Naive thymus-derived CD8-positive, alpha-beta T cell (primary cell): ENCODE results near the gene MYO5A. TPM values are rescaled to one million over a fixed set of nuclear protein-coding genes. Genes with fewer than 3 reads are reported as not detected.
"Not testable (repeated sequence)": the region's sequence is repeated elsewhere in the genome, so short reads cannot be mapped to it uniquely, and the experiment has no call there.

ENCODE experiments used
- ATAC-seq, 2 donors: fragments of 150-1000 bp; cut with Tn5 transposase in 1 of 2; sonication (Bioruptor Pico), chemical (Tn5 transposase) in 1 of 2; 1 replicate in 1 of 2; 2 replicates in 1 of 2; pipeline ENCODE4 v1.10.0; 2021; ENCODE audit warnings: mild to moderate bottlenecking in 2 of 2, moderate library complexity in 2 of 2
- POLR2A ChIA-PET: fragments of 350-600 bp; sonication (Branson Sonifier 250); formaldehyde crosslinking; loops from one replicate; lab custom pipeline; 2021; ENCODE audit warnings: antibody characterized with exemption; lab: Charles Lee
- DNase-seq, 10 donors: peaks; one replicate each; pipeline versions ENCODE4 v3.0.0 to v3.0.0-alpha.2; 2020 to 2022
- H3K27ac Mint-ChIP-seq, 10 donors: one replicate each; pipeline ENCODE4 v1.8.0; 2020 to 2022; ENCODE audit warnings: mild to moderate bottlenecking in 10 of 10, mixed read lengths in 10 of 10, moderate library complexity in 4 of 10, inconsistent platforms in 1 of 10
- H3K27me3 Mint-ChIP-seq, 5 donors: one replicate each; pipeline ENCODE4 v1.8.0; 2021 to 2022; ENCODE audit warnings: mixed read lengths in 5 of 5
- H3K36me3 Mint-ChIP-seq, 3 donors: one replicate each; pipeline ENCODE4 v1.8.0; 2020 to 2022; ENCODE audit warnings: mixed read lengths in 3 of 3, mild to moderate bottlenecking in 2 of 3, inconsistent platforms in 1 of 3
- H3K4me1 Mint-ChIP-seq, 4 donors: one replicate each; pipeline ENCODE4 v1.8.0; 2021 to 2022; ENCODE audit warnings: mixed read lengths in 4 of 4
- H3K4me3 Mint-ChIP-seq, 10 donors: one replicate each; pipeline ENCODE4 v1.8.0; 2020 to 2022; ENCODE audit warnings: mild to moderate bottlenecking in 10 of 10, mixed read lengths in 10 of 10, moderate library complexity in 6 of 10, inconsistent platforms in 1 of 10
- H3K9me3 Mint-ChIP-seq, 9 donors: one replicate each; pipeline ENCODE4 v1.8.0; 2020 to 2022; ENCODE audit warnings: mixed read lengths in 9 of 9, mild to moderate bottlenecking in 3 of 9, inconsistent platforms in 1 of 9, moderate library complexity in 1 of 9
- polyA plus RNA-seq, 3 donors: library from polyadenylated mRNA; unstranded; fragments of 300-500 nt; fragmentation: Illumina TruSeq; gene quantifications; one replicate each; pipeline ENCODE4 v1.2.3, GENCODE V29; 2021
- total RNA-seq, 8 experiments: library from RNA in 2 of 8; stranded (reverse) in 2 of 8; gene quantifications; one replicate each; pipeline ENCODE4 v1.2.3 and lab custom pipeline; 2021 to 2026

Gene MYO5A
- total and polyA plus RNA-seq, 5 experiments from 2014 or later, result 2.3 to 23.2 (median 5.6) TPM

DNA sequence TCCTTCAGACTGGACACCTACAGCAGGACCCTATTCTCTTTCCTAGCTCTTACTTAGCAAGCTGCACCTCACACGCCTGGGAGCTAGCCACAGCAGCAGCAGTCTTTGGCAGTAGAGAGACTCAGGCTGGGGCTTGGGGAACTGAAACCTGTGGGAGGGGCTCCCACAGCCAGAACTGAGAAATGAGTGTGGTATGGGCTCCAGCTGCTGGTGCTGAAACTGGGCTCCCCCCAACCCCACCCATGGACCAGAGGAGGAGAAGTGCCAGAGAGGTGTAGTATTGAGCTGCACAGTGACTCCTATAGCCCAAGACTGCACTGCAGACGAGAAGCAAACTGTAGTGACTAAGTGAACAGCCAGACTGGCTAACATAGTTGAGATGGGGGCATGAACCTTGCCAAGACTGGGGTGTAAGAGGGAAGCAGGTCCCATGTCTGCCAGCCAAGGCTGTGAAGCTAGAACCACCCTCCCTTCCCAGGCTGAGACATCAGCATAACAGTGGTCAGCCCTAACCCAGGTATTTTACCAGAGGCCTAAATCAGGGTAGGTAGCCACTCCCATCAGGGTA is 62.5 kb downstream of the MYO5A start:
- Mint-ChIP-seq H3K27ac (peak overlapping the region in 4 of 10 donors; percentile 39 to 82 (median 70)), H3K27me3 (no peaks in the 10 kb centered on the region), H3K4me1 (peaks cover 21 to 57% (median 32%) of the 10 kb centered on the region in 4 donors), H3K4me3 (no peak overlapping the region), H3K36me3 (peaks cover 6 to 13% (median 9%) of the 10 kb centered on the region in 3 donors), H3K9me3 (peaks cover 4 to 22% (median 9%) of the 10 kb centered on the region in 9 donors)
- ATAC-seq (peak; percentile 48 to 88), DNase-seq (peak in 1 of 10 donors; percentile 49)
- POLR2A ChIA-PET, result no interaction called here

DNA sequence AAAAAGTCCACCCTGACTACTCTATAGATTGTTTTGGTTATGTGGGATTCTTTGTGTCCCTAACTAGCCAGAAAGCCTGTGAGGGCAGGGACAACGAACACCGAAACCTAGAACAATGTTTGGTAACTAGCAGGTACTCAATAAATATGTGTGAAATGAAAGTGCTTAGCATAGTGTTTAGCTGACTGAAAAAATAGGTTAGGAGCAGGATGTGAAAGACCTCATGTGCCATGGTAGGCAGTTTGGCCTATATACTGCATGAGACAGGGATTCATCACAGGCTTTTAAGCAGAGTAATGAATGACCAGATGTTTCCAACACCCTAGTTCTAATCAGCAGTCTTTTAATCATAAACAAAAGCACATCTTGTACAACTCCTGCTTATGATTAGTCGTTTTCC is 64.2 kb downstream of the MYO5A start:
- ATAC-seq (peak in 1 of 2 donors; percentile 53), DNase-seq (no peak)
- Mint-ChIP-seq H3K27me3 (no peaks in the 10 kb centered on the region), H3K4me1 (peaks cover 17 to 57% (median 30%) of the 10 kb centered on the region in 4 donors), H3K4me3 (peak overlapping the region in 4 of 10 donors; percentile 16 to 54 (median 46)), H3K9me3 (peaks cover 4 to 22% (median 9%) of the 10 kb centered on the region in 9 donors), H3K27ac (peak overlapping the region; percentile 7 to 88 (median 74)), H3K36me3 (peaks cover 6 to 13% (median 12%) of the 10 kb centered on the region in 3 donors)
- POLR2A ChIA-PET, result no interaction called here

DNA sequence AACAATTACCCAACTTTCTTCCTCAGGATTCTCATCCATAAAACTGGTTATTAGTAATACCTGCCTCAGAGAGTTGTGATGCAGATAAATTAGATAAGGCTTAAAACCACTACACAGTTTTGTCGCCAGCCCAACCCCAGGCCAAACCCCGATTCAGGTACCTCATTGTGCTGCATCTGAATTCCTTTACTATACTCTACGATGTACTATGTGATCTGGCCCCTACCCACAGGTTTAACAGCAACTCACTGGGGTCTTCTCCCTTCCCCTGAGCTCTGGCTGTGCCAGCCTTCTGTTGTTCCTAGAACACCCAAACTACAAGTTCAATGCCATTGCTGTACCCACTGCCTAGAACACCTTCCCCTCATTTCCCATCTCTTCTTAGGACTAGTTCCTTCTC is 64.6 kb downstream of the MYO5A start:
- no peaks in the 10 kb centered on the region for H3K27me3 Mint-ChIP-seq
- peaks cover 4 to 20% (median 9%) of the 10 kb centered on the region in 9 donors for H3K9me3 Mint-ChIP-seq
- POLR2A ChIA-PET, result no interaction called here
- peak overlapping the region in 3 of 10 donors; percentile 16 to 54 (median 53) for H3K4me3 Mint-ChIP-seq
- ATAC-seq, result no peak
- H3K27ac Mint-ChIP-seq, result peak overlapping the region in 9 of 10 donors; percentile 7 to 88 (median 70)
- peaks cover 17 to 56% (median 30%) of the 10 kb centered on the region in 4 donors for H3K4me1 Mint-ChIP-seq
- no peak for DNase-seq
- peaks cover 8 to 13% (median 12%) of the 10 kb centered on the region in 3 donors for H3K36me3 Mint-ChIP-seq

DNA sequence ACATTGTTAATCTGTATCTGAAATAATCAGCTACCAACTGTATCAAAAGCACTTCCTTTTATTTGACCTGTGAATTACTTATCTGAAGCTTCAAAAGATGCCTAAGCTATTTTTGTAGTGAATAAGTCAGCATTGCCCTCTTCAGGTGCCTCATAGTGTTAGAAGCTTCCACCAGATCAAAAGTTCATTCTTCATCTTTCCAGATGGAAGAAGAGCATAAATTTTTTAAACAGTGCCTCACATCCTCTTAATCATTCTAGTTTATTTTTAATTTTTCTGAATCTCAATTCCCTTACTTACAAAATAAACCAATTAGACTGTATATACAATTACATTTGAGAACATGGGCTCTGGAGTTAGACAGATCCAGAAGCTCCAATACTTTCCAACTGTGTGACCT is 65.0 kb downstream of the MYO5A start:
- DNase-seq, result no peak
- POLR2A ChIA-PET, result no interaction called here

DNA sequence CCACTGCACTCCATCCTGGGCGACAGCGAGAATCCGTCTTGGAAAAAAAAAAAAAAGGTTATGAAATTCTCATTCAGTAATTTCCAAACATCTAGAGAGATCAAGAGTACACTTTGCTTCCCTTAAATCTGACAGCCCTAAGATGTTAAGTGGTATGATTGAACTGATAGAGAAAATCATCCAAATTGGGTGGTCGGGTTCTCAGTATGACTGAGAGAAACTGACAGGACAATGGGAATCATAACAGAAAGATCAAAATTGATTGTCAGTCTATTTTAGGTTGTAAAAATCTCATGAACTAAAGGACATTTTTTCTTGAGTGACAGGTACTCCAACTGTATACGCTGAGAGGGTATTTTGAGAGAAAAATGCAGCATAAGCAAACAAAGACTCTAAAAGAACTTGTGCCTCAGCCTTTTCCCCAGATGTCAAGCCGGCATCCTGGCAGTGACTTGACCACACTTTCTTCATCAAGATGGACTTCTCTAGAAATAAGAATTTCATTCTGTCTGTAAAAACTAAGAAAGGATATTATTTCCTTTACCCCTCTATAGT is 65.8 kb downstream of the MYO5A start:
- H3K9me3 Mint-ChIP-seq, result peaks cover 3 to 15% (median 8%) of the 10 kb centered on the region in 9 donors
- POLR2A ChIA-PET, result no interaction called here
- H3K27me3 Mint-ChIP-seq, result no peaks in the 10 kb centered on the region
- ATAC-seq, result no peak
- no peak overlapping the region for H3K27ac Mint-ChIP-seq
- no peak for DNase-seq
- no peak overlapping the region for H3K4me3 Mint-ChIP-seq
- H3K4me1 Mint-ChIP-seq, result peaks cover 17 to 57% (median 30%) of the 10 kb centered on the region in 4 donors
- peaks cover 8 to 13% (median 11%) of the 10 kb centered on the region in 3 donors for H3K36me3 Mint-ChIP-seq

More for the DNA sequence above, 65.0 kb downstream of the MYO5A start:
- Mint-ChIP-seq H3K9me3 (peaks cover 4 to 16% (median 9%) of the 10 kb centered on the region in 9 donors), H3K27me3 (no peaks in the 10 kb centered on the region), H3K36me3 (peaks cover 8 to 13% (median 12%) of the 10 kb centered on the region in 3 donors), H3K4me3 (peak overlapping the region in 2 of 10 donors; percentile 53 to 54), H3K4me1 (peaks cover 17 to 56% (median 30%) of the 10 kb centered on the region in 4 donors), H3K27ac (peak overlapping the region in 4 of 10 donors; percentile 7 to 88 (median 74))
- ATAC-seq, result no peak

DNA sequence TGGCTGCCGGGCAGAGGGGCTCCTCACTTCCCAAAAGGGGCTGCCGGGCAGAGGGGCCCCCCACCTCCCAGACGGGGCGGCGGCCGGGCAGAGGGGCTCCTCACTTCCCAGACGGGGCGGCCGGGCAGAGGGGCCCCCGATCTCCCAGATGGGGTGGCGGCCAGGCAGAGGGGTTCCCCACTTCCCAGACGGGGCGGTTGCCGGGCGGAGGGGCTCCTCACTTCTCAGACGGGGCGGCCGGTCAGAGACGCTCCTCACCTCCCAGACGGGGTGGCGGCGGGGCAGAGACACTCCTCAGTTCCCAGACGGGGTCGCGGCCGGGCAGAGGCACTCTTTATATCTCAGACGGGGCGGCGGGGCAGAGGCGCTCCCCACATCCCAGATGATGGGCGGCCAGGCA is 69.0 kb downstream of the MYO5A start:
- H3K36me3 Mint-ChIP-seq, result peaks cover 6 to 28% (median 12%) of the 10 kb centered on the region in 3 donors
- H3K27ac Mint-ChIP-seq, ATAC-seq, POLR2A ChIA-PET, H3K4me3 Mint-ChIP-seq, H3K27me3 Mint-ChIP-seq, DNase-seq: not testable (repeated sequence)
- H3K9me3 Mint-ChIP-seq, result peaks cover 8 to 20% (median 11%) of the 10 kb centered on the region in 9 donors
- H3K4me1 Mint-ChIP-seq, result peaks cover 11 to 46% (median 24%) of the 10 kb centered on the region in 4 donors

DNA sequence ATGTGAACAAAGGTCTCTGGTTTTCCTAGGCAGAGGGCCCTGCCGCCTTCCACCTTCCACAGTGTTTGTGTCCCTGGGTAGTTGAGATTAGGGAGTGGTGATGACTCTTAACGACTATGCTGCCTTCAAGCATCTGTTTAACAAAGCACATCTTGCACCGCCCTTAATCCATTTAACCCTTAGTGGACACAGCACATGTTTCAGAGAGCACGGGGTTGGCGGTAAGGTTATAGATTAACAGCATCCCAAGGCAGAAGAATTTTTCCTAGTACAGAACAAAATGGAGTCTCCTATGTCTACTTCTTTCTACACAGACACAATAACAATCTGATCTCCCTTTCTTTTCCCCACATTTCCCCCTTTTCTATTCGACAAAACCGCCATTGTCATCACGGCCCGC is 69.4 kb downstream of the MYO5A start:
- POLR2A ChIA-PET, DNase-seq, H3K27me3 Mint-ChIP-seq, H3K27ac Mint-ChIP-seq, H3K4me3 Mint-ChIP-seq, ATAC-seq: not testable (repeated sequence)
- Mint-ChIP-seq H3K9me3 (peaks cover 10 to 25% (median 16%) of the 10 kb centered on the region in 9 donors), H3K4me1 (peaks cover 8 to 44% (median 21%) of the 10 kb centered on the region in 4 donors), H3K36me3 (peaks cover 8 to 32% (median 17%) of the 10 kb centered on the region in 3 donors)

DNA sequence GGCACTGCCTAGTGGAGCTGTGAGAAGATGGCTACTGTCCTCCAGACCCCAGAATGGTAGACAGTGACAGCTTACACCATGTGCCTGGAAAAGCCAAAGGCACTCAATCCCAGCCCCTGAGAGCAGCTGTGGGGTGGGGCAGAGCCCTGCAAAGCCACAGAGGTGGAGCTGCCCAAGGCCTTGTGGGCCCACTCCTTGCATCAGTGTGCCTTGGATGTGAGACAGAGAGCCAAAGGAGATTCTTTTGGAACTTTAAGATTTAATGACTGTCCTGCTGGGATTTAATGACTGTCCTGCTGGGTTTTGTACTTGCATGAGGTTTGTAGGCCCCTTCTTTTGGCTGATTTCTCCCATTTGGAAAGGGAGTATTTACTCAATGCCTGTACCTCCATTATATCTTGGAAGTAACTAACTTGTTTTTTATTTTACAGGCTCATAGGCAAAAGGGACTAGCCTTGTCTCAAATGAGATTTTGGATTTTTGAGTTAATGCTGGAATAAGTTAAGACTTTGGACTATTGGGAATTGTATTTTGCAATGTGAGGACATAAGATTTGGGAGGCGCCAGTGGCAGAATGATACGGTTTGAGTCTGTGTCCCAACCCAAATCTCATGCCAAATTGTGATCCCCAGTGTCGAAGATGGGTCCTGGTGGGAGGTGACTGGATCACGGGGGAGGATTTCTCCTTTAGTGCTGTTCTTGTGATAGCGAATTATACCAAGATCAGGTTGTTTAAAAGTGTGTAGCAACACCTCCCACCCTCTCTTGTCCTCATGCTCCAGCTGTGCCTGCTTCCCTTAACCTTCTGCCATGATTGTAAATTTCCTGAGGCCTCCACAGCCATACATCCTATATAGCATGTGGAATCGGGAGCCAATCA is 80.4 kb downstream of the MYO5A start:
- peaks cover 0 to 8% (median 0%) of the 10 kb centered on the region in 3 donors for H3K36me3 Mint-ChIP-seq
- no peak overlapping the region for H3K4me3 Mint-ChIP-seq
- POLR2A ChIA-PET, result interaction anchor here (0.6 kb wide), 1 partner anchor 56 kb away, joined by 3 read pairs; no protein-coding TSS in a partner anchor
- DNase-seq, result no peak
- H3K9me3 Mint-ChIP-seq, result peaks cover 0 to 9% (median 5%) of the 10 kb centered on the region in 9 donors
- peaks cover 36 to 39% (median 37%) of the 10 kb centered on the region in 4 donors for H3K4me1 Mint-ChIP-seq
- H3K27me3 Mint-ChIP-seq, result no peaks in the 10 kb centered on the region
- no peak for ATAC-seq
- peak overlapping the region in 1 of 10 donors; percentile 15 for H3K27ac Mint-ChIP-seq

DNA sequence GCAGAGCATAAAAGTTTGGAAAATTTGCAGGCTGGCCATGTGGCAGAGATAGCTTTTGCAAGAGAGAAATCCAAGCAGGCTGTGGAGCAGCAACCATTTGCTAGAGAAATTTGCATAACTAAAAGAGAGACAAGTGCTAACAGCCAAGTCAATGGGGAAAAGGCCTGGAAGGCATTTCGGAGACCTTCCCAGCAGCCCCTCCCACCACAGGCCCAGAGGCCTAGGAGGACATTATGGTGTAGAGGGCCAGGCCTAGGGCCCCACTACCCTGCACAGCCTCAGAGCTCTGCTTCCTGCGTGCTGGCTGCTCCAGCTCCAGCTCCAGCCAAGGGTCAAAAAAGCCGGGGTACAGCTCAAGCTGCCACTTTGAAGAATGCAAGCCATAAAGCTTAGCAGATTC is 82.7 kb downstream of the MYO5A start:
- Mint-ChIP-seq H3K4me1 (peaks cover 31 to 44% (median 38%) of the 10 kb centered on the region in 4 donors), H3K36me3 (peaks cover 0 to 2% (median 0%) of the 10 kb centered on the region in 3 donors), H3K27ac (no peak overlapping the region), H3K27me3 (no peaks in the 10 kb centered on the region), H3K9me3 (peaks cover 0 to 3% (median 0%) of the 10 kb centered on the region in 9 donors), H3K4me3 (no peak overlapping the region)
- DNase-seq, result no peak
- no peak for ATAC-seq
- POLR2A ChIA-PET, result no interaction called here

DNA sequence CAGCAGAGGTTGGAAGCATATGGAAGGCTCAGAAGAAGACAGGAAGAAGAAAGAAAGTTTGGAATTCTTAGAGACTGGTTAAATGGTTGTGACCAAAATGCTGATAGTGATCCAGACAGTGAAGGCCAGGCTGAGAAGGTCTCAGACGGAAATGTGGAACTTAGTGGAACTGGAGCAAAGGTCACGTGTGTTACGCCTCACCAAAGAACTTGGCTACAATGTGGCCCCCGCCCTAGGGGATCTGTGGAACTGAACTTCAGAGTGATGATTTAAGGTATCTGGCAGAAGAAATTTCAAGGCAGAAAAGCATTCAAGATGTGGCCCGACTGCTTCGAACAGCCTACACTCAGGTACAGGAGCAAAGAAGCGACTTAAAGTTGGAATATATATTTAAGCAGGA is 83.1 kb downstream of the MYO5A start:
- Mint-ChIP-seq H3K27ac (no peak overlapping the region), H3K4me1 (peaks cover 32 to 45% (median 39%) of the 10 kb centered on the region in 4 donors), H3K4me3 (no peak overlapping the region), H3K36me3 (peaks cover 0 to 2% (median 0%) of the 10 kb centered on the region in 3 donors), H3K27me3 (no peaks in the 10 kb centered on the region), H3K9me3 (peaks cover 0 to 3% (median 0%) of the 10 kb centered on the region in 9 donors)
- DNase-seq (no peak), ATAC-seq (no peak)
- POLR2A ChIA-PET, result no interaction called here

DNA sequence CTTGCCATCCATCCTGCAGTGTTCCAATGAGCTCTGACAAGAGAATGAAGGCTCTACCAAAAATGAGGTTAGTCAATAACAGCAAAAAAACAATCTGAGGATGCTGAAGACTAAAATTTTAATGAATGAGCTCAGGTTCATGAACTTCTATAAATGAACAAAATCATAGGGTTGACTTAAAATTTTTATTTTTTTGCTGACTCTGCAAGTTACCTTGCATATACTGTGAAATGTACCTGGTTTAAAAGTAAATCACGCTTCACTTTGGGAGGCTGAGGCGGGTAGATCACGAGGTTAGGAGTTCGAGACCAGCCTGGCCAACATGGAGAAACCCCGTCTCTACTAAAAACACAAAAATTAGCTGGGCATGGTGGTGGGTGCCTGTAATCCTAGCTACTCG is 85.5 kb downstream of the MYO5A start:
- H3K27me3 Mint-ChIP-seq, ATAC-seq, H3K27ac Mint-ChIP-seq, DNase-seq, H3K9me3 Mint-ChIP-seq, H3K4me3 Mint-ChIP-seq, POLR2A ChIA-PET, H3K36me3 Mint-ChIP-seq: not testable (repeated sequence)
- peaks cover 35 to 60% (median 50%) of the 10 kb centered on the region in 4 donors for H3K4me1 Mint-ChIP-seq

DNA sequence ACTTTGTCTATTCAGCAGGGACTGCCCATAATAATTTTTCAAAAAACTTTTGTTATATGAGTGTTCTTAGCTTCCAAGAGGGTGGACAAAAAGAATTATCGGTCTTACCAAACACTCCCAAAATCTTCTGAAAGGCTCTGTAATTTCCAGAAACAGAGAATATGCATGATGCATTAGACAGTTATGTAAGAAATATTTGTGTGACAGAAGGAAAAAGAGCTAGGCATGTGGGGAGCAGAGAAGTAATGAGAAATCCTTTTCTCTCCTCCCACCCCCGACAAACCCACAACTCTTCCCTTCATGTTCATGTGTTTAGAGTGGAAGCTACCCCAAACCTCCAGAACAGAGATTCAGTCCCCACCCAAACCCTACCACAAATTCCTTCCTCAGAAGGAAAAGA is 86.8 kb downstream of the MYO5A start:
- H3K9me3 Mint-ChIP-seq, result no peaks in the 10 kb centered on the region
- ATAC-seq (no peak), DNase-seq (no peak)
- POLR2A ChIA-PET, result no interaction called here
- peaks cover 0 to 2% (median 0%) of the 10 kb centered on the region in 3 donors for H3K36me3 Mint-ChIP-seq
- no peak overlapping the region for H3K4me3 Mint-ChIP-seq
- H3K27me3 Mint-ChIP-seq, result no peaks in the 10 kb centered on the region
- H3K27ac Mint-ChIP-seq, result peak overlapping the region in 1 of 10 donors; percentile 1
- peaks cover 31 to 61% (median 49%) of the 10 kb centered on the region in 4 donors for H3K4me1 Mint-ChIP-seq
